Adipose tissue (tissue), 3 donors: Measurements from ENCODE around the gene KCNAB1. TPM values are rescaled to one million over a fixed set of nuclear protein-coding genes. Genes with fewer than 3 reads are reported as not detected.

Experiments
- H3K27ac ChIP-seq: one replicate; pipeline ENCODE4 v1.5.1; 2013; ENCODE audit warnings: low read depth, low read length
- WGBS, 3 donors: extraction: QIAGEN DNeasy Blood & Tissue Kit; methylation state at CpG; one replicate each; pipeline ENCODE4 v1.1.7; 2013; 5-methylcytosine and 5-hydroxymethylcytosine counted together
- polyA plus RNA-seq, 3 donors: library from polyadenylated mRNA; stranded (reverse); fragments of 200-250 nt; gene quantifications; one replicate each; pipeline ENCODE4 v1.2.3, GENCODE V29; 2013
- donor health status: healthy with polysubstance abuse.
- donor health status: Bipolar disorder and iron deficiency.
- donor health status: healthy.

Gene KCNAB1
- polyA plus RNA-seq, 3 donors, result 2.3 to 6.7 (median 2.3) TPM

- no peak overlapping the region for H3K27ac ChIP-seq
- WGBS, 3 donors, result 67 to 85% (median 81%) methylated on average over 5 of the region's 5 CpGs
Measured at GRCh38 chr3:156443079-156443478, 322.7 kb downstream of the KCNAB1 start.

DNA sequence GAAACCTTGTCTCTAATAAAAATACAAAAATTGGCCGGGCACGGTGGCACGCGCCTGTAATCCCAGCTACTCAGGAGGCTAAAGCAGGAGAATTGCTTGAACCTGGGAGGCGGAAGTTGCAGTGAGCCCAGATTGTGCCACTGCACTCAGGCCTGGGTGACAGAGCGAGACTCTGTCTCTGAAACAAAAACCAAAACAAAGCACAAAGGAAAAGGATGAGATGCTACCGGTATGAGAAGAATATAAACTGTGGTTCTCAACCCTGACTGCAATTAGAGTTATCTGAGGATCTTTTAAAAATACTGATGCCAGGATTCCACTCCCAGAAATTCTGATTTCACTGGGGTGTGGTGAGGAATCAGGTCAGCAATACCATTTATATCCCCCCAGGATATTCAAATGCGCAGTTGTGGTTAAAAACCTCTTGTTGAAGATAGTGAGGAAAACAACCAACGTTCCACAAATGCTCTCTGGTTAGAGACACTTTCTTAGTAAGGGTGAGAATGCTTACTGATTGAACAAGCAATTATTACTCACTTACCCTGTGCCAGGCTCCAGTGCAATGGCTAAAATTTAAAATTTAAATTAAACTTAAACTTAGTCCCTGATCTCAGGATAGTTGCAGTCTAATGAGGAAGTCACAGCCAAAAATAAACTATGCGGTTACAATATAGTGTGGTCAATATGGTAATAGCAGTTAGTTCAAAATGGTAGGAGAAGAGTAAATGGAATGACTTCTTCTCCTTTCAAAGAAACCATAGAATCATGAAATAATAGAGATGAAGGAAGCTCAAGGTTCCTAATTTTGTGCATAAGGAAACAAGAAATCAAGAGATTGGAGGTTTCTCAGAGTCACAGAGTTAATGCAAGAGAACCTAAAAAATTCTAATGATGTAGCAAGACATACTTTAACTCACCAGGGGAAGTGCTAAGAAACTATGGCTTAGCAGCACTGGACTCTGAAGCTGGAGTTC lies 325.0 kb downstream of the KCNAB1 start:
- H3K27ac ChIP-seq, result no peak overlapping the region

DNA sequence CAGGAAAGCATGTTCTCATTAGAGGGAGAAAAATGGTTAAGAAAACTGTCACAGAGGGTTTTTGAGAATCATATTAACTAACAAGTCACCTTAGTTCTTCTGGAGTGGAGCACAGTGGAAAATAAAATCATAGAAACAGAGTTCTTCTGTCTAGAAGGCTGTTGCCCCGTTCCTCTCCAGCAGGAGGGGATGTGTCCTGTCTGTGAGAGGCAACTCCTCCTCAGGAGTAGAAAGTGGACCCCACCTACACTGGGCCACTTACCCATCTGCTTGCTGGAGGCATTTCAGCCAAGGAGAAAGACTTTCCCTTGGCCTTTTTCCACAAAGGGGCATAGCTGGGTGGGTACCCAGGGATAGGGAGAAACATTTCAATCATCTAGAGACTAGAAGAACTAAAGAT lies 327.9 kb downstream of the KCNAB1 start:
- H3K27ac ChIP-seq, result no peak overlapping the region
- 39 to 80% (median 71%) methylated on average over 1 of the region's 1 CpG for WGBS, 3 donors

More for the DNA sequence above, 325.0 kb downstream of the KCNAB1 start:
- WGBS, 3 donors, result 84 to 91% (median 88%) methylated on average over 10 of the region's 10 CpGs

- H3K27ac ChIP-seq, result no peak overlapping the region
- 56 to 63% (median 58%) methylated on average over 2 of the region's 2 CpGs for WGBS, 3 donors
Measured at GRCh38 chr3:156449710-156450574, 329.6 kb downstream of the KCNAB1 start.

DNA sequence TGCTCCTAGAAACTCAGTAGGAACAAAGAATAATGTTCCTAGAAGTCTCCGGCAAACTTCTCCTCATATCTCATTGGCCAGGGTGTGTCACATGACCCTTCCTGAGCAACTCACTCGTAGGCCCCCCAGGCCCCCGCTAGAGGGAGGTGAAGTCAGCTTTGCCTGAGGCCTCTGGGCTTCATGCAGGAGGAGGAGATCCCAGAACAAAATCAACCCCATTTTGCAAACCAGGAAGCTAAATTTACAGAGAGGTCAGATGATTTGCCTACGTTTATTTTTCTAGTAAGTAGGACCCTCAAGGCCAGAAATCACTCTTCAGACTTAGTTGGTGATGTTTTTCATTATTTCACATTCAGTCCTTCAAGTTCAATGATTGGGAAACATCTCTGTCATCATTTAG lies 335.5 kb downstream of the KCNAB1 start:
- WGBS, 3 donors, result 83 to 92% (median 91%) methylated on average over 4 of the region's 4 CpGs
- no peak overlapping the region for H3K27ac ChIP-seq

- no peak overlapping the region for H3K27ac ChIP-seq
Measured at GRCh38 chr3:156456771-156457224, 336.4 kb downstream of the KCNAB1 start.

DNA sequence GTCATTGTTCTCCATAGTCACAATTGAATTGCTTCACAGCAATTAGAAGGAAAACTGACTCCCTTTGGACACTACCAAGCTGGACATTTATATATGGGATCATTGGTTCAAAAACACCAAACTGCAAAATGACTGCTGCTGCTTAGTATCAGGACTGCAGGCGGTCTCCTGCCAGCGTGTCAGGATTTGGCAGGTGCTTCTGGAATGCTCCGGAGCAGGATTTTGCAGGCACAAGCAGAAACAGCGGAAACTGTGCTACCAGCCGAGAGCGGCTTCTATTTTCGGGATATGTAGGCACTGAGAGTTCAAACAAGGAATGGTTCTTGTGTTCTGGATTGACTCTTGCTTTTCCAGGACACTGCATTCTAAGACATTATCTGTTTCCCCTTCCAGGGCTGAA lies 339.1 kb downstream of the KCNAB1 start:
- WGBS, 3 donors, result 63 to 74% (median 70%) methylated on average over 7 of the region's 7 CpGs
- H3K27ac ChIP-seq, result no peak overlapping the region

More at GRCh38 chr3:156456771-156457224, 336.4 kb downstream of the KCNAB1 start:
- 66 to 93% (median 92%) methylated on average over 5 of the region's 5 CpGs for WGBS, 3 donors

DNA sequence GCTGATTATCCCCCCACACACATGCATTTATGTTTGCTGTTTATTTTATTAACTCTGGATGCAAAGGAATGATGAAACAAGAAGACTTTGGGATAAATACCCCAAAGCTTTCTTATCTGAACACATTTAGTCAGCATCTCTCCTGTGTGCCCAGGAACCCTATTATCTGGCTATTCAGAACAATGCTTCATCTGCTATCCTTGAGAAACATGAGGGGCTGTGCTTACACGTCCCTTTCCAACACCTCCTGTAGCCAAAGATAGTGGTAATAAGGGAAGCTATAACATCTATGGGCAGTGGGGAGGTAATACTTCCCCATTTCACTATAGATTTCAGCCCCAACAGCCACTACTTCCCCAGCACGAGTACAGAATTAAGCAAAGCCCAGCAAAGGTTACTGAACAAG lies 339.8 kb downstream of the KCNAB1 start:
- no peak overlapping the region for H3K27ac ChIP-seq
- 42 to 57% (median 50%) methylated on average over 2 of the region's 2 CpGs for WGBS, 3 donors

DNA sequence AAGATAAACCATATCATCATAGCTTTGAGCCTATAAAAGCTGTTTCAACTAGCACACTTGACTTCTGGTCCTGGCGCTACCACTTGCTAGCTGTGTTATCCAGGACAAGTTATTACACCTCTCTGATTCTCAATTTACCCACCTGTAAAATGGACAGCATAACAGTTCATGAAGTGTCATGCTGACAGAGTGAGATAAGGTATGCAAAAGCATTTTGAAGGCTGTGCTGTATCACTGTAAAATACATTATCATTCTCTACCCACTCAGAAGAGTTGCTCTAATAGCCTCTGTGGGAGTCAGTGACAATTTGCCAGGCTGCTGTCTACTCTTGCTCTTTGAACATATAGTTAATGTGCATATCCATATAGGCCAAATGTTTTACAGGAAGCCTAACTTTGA lies 341.5 kb downstream of the KCNAB1 start:
- 92 to 100% (median 97%) methylated on average over 1 of the region's 1 CpG for WGBS, 3 donors
- H3K27ac ChIP-seq, result no peak overlapping the region

GRCh38 chr3:156463123-156463522 lies 342.7 kb downstream of the KCNAB1 start:
- no peak overlapping the region for H3K27ac ChIP-seq
- WGBS, 3 donors, result 69 to 78% (median 77%) methylated on average over 5 of the region's 5 CpGs

GRCh38 chr3:156465194-156465593 lies 344.8 kb downstream of the KCNAB1 start:
- 51 to 73% (median 67%) methylated on average over 3 of the region's 3 CpGs for WGBS, 3 donors
- H3K27ac ChIP-seq, result no peak overlapping the region

DNA sequence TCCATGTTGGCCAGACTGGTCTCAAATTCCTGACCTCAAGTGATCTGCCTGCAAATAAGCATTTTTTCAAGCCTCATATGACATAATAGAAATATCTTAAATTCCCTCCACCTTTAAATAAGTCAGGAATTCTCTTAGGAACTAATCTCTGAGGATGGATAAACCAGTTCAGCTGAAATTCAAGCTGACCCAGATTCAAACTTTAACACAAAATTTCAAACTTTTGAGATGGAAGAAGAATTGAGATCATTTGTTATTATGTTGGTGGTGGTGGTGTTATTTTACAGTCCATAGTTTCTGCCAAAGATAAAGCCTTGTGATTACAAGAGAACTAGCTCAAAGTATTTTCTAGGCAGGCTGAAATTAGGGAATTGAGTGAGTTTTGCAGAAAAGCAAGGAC lies 349.1 kb downstream of the KCNAB1 start:
- no peak overlapping the region for H3K27ac ChIP-seq

DNA sequence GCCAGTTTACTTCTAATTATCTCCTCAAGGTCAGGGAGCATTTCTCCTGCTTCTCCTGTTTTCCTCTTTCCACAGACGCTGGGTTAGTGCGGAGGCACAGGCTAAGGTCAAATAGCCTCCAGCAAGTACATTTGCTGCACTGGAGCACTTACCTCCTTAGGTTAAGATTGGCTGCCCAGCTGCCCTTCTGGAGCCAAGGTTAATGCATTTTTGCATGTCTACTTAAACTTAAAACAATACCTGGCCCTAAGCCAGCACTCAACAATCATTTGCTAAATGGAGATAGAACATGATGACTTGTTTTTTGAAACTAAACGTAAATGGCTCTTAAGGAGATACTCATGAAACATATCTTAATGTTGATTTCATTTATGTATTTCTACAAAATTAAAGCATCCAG lies 351.1 kb downstream of the KCNAB1 start:
- H3K27ac ChIP-seq, result no peak overlapping the region
- 22 to 52% (median 51%) methylated on average over 3 of the region's 3 CpGs for WGBS, 3 donors

DNA sequence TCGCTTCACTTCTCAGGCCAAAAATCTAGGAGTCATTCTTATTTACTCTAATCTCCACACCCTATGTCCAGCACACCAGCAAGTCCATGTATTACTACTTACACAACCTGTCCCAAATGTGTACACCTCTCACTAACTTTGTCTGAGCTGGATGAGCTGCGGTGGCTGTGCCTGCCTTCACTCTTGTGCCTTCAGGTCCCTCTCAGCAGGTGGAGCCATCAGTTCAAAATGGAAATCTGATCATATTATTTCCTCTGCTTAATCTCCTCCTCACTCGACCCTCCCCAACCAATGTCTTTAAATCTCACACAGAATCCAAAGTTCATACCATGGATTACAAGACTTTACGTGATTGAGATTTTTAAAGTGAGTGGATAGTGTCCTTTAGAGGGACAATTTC lies 351.8 kb downstream of the KCNAB1 start:
- no peak overlapping the region for H3K27ac ChIP-seq
- WGBS, 3 donors, result 86 to 91% (median 88%) methylated on average over 4 of the region's 4 CpGs

DNA sequence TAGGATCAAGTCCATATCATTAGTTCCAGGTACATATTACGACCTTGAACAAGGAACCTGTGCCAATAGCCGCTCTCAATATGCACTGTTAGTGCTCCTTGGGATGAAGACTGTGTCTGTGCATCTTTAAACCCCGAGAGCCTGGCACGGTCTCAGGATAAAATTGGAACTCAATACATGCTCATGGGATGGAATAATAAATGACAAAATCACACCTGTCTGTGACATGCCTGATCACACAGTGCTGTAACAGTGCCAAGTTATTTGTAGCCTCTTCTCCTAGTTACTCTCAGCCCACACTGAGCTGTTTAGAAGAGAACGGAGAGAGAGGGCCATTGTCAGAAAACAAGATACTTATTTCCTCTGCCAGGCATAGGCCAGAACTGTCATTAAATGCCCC lies 352.3 kb downstream of the KCNAB1 start:
- H3K27ac ChIP-seq, result no peak overlapping the region
- WGBS, 3 donors, result 71 to 92% (median 92%) methylated on average over 5 of the region's 5 CpGs

DNA sequence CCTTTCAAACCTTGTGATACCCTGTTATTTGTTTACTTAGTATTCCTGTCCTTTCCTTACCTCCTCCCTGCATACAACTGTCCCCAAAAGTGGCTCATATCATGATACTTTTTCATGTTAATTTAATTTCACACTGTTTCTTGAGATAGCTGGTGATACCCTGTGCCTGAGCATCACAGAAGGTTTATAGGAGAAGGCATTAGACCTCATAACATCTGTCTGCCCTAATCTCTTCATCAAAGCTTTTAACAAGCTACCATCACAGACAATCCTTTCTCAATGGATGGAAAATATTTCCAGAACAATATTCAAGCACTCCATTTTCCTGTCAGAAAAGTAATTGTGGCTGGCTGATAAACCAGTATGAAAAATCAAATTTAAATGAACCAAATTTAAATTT lies 353.0 kb downstream of the KCNAB1 start:
- no peak overlapping the region for H3K27ac ChIP-seq

DNA sequence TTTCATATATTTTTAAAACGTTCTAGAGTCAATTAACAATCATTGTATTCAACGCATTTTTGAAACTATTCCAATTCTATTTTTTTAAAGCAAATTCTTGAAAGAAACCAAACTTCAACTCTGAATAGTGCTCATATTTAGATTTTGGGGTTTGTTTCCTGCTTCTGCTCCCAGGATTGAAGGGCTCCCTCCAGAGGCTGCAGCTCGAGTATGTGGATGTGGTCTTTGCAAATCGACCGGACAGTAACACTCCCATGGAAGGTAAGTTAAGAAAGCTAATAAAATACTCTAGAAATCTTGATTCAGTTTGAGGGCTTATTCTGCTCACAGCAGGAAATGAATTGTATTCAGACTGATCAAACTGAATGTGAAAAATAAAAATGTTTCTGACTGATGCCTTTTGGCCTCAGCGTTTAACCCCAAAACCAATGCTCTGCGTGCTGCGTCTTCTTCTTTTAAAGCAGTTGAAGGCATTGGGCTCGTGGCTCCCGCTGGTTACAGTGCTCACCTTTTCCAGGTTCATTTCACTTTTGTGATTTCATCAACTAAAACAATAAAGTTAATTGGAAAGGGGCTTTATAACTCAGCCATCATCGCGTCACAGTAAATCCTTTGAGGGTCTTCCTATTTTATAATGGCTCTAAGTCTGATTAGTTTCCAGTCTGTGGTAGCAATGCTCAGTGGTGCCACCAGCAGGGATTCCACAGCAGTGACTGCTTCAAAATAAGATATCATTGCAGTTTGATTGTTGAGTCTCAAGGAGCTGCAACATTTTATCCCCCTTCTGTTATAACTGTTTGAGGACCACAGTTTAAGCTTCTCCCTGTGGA lies 354.4 kb downstream of the KCNAB1 start:
- WGBS, 3 donors, result 54 to 73% (median 60%) methylated on average over 12 of the region's 12 CpGs
- H3K27ac ChIP-seq, result no peak overlapping the region

DNA sequence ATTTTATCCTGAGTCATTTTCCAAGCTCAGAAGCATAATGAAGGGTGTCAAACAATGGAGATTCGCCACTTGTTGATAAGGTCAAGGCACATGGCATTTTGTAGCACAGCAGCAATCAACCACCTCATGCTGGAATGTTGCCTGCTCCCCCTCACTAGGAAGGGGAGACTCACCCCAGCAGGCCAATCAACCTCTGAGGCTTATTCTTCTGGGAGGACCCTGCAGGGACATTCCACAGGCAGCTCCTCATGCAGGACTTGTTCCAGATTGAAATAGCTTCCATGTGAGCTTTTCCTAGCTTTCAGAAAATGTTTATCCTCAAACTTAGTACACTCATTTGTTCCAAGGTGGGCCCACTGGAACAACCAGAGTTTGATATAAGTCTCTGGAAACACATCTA lies 356.9 kb downstream of the KCNAB1 start:
- no peak overlapping the region for H3K27ac ChIP-seq
- WGBS, 3 donors, result 80 to 87% (median 83%) methylated on average over 1 of the region's 1 CpG
